Stomach (tissue), 4 donors: Measurements from ENCODE around the gene ATXN1.

Source experiments
- POLR2A ChIP-seq, 4 donors: fragments of 450-650 bp; IDR thresholded peaks; one replicate each; pipeline ENCODE4 v1.6.1; 2016; ENCODE audit warnings: antibody characterized with exemption in 4 of 4, control low read depth in 2 of 4, mild to moderate bottlenecking in 1 of 4, moderate library complexity in 1 of 4
- TF ChIP-seq, protein P1 (sequence below), 7 experiments: fragments of 450-650 bp in 4 of 7; fragments of 200-600 bp in 3 of 7; sonication (generic) in 3 of 7; IDR thresholded peaks; one replicate each; pipeline ENCODE4 v1.5.1; 2016 to 2019; ENCODE audit warnings: antibody characterized with exemption in 7 of 7, control low read depth in 2 of 7, mild to moderate bottlenecking in 1 of 7

DNA sequence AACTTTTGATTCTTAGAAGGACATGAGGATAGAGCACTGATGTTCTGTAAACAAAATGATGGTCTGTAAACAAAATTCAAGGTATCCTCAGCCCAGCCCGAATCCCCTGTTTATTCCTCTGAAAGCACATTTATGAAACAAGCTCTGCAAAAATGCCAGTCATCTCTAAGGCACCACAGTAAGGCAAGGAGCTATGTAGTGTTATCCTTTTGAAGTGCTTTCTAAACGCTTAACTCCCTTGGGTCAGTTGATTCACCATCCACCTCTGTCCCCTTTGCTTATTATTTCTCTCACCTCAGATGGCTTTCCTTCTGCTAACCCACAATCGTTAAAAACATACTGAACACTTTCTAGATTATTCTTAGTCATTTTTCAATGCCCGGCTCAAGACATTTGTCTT is 93.8 kb downstream of the ATXN1 start:
- TF ChIP-seq, protein P1, sequence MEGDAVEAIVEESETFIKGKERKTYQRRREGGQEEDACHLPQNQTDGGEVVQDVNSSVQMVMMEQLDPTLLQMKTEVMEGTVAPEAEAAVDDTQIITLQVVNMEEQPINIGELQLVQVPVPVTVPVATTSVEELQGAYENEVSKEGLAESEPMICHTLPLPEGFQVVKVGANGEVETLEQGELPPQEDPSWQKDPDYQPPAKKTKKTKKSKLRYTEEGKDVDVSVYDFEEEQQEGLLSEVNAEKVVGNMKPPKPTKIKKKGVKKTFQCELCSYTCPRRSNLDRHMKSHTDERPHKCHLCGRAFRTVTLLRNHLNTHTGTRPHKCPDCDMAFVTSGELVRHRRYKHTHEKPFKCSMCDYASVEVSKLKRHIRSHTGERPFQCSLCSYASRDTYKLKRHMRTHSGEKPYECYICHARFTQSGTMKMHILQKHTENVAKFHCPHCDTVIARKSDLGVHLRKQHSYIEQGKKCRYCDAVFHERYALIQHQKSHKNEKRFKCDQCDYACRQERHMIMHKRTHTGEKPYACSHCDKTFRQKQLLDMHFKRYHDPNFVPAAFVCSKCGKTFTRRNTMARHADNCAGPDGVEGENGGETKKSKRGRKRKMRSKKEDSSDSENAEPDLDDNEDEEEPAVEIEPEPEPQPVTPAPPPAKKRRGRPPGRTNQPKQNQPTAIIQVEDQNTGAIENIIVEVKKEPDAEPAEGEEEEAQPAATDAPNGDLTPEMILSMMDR (IDR thresholded peaks at IDR 0.05) = no peak
- TF ChIP-seq POLR2A (IDR thresholded peaks at IDR 0.05) = no peak
